ENCODE measurements around the gene OXER1. TPM values are rescaled to one million over a fixed set of nuclear protein-coding genes. Genes with fewer than 3 reads are reported as not detected.

OXER1 gene
- total and polyA plus RNA-seq, 4 donors = 2.2 to 8.1 (median 6.7) TPM

DNA sequence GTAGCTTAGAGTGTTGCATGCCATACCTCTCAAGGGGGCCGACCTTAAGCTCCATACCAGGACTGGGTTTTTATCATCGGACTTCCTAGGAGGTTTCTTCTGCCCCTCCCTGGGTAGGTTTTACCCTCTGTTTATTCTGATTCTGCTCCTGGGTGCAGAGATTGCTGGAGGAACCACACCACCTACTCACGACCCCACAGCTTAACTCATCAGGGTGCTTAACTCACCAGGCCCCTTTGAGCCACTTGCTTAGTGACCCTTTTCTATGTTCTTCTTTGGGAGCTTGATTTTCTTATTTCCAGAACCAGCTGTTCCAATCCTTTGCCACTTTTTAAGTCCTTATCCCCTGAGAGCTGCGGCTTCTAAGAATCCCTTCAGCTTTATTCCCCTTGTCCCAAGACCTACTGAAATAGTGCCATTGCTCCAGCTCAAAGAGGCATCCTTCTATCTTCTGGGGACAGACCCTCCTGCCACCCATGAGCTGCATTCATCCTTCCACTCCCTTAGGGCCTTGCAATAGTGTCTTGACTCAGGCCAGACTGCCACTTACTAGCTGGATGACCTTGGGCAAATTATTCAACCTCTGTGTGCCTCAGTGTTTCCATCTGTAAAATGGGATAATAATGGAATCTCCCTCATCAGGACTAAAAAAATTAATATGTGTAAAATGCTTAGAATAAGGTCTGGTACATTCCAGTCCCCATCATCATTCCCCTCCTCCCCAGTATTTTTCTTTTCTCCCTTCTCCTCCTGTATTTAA, 5.8 kb downstream of the OXER1 start:
- TF ChIP-seq GABPA (IDR thresholded peaks at IDR 0.05 in 1 of 2, conservative IDR thresholded peaks at IDR 0.05 in 1 of 2) = no peak
- TF ChIP-seq HNF4A (conservative IDR thresholded peaks at IDR 0.05) = no peak
- TF ChIP-seq RAD21 (IDR thresholded peaks at IDR 0.05) = no peak
- no peak for TF ChIP-seq JUND (IDR thresholded peaks at IDR 0.05)
- TF ChIP-seq, protein P1, sequence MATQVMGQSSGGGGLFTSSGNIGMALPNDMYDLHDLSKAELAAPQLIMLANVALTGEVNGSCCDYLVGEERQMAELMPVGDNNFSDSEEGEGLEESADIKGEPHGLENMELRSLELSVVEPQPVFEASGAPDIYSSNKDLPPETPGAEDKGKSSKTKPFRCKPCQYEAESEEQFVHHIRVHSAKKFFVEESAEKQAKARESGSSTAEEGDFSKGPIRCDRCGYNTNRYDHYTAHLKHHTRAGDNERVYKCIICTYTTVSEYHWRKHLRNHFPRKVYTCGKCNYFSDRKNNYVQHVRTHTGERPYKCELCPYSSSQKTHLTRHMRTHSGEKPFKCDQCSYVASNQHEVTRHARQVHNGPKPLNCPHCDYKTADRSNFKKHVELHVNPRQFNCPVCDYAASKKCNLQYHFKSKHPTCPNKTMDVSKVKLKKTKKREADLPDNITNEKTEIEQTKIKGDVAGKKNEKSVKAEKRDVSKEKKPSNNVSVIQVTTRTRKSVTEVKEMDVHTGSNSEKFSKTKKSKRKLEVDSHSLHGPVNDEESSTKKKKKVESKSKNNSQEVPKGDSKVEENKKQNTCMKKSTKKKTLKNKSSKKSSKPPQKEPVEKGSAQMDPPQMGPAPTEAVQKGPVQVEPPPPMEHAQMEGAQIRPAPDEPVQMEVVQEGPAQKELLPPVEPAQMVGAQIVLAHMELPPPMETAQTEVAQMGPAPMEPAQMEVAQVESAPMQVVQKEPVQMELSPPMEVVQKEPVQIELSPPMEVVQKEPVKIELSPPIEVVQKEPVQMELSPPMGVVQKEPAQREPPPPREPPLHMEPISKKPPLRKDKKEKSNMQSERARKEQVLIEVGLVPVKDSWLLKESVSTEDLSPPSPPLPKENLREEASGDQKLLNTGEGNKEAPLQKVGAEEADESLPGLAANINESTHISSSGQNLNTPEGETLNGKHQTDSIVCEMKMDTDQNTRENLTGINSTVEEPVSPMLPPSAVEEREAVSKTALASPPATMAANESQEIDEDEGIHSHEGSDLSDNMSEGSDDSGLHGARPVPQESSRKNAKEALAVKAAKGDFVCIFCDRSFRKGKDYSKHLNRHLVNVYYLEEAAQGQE (IDR thresholded peaks at IDR 0.05) = no peak
- TF ChIP-seq TAF1 (conservative IDR thresholded peaks at IDR 0.05) = no peak
- TF ChIP-seq MAX (IDR thresholded peaks at IDR 0.05) = no peak
- TF ChIP-seq, protein P2, sequence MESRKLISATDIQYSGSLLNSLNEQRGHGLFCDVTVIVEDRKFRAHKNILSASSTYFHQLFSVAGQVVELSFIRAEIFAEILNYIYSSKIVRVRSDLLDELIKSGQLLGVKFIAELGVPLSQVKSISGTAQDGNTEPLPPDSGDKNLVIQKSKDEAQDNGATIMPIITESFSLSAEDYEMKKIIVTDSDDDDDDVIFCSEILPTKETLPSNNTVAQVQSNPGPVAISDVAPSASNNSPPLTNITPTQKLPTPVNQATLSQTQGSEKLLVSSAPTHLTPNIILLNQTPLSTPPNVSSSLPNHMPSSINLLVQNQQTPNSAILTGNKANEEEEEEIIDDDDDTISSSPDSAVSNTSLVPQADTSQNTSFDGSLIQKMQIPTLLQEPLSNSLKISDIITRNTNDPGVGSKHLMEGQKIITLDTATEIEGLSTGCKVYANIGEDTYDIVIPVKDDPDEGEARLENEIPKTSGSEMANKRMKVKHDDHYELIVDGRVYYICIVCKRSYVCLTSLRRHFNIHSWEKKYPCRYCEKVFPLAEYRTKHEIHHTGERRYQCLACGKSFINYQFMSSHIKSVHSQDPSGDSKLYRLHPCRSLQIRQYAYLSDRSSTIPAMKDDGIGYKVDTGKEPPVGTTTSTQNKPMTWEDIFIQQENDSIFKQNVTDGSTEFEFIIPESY (IDR thresholded peaks at IDR 0.05) = no peak
- no peak for TF ChIP-seq RXRA (IDR thresholded peaks at IDR 0.05)
- TF ChIP-seq FOXA1 (IDR thresholded peaks at IDR 0.05) = no peak
- no peak for TF ChIP-seq FOXA2 (IDR thresholded peaks at IDR 0.05)
- TF ChIP-seq, protein P3, sequence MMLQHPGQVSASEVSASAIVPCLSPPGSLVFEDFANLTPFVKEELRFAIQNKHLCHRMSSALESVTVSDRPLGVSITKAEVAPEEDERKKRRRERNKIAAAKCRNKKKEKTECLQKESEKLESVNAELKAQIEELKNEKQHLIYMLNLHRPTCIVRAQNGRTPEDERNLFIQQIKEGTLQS (IDR thresholded peaks at IDR 0.05) = no peak
- no peak for TF ChIP-seq NR2F2 (IDR thresholded peaks at IDR 0.05)
- no peak for TF ChIP-seq EGR1 (IDR thresholded peaks at IDR 0.05; ENCODE audit: low read depth in 2 of 2)
- TF ChIP-seq YY1 (IDR thresholded peaks at IDR 0.05) = no peak
- TF ChIP-seq CTCF (IDR thresholded peaks at IDR 0.05; ENCODE audit: low read depth, low read length, missing input control) = no peak
- TF ChIP-seq HNF4G (IDR thresholded peaks at IDR 0.05) = no peak
- 84% methylated on average over 4 of the region's 4 CpGs for WGBS
- DNase-seq (ENCODE audit: low spot score) = no peak

More for the DNA sequence above, 5.8 kb downstream of the OXER1 start:
- no peaks in the 10 kb centered on the region for H3K36me3 ChIP-seq (ENCODE audit: control insufficient read depth in 4 of 4, insufficient read depth in 3 of 4, low read depth in 1 of 4, low read length in 3 of 4)
- H3K4me3 ChIP-seq (ENCODE audit: low read depth in 1 of 3, low read length in 3 of 3) = no peak overlapping the region
- H3K4me1 ChIP-seq (ENCODE audit: control insufficient read depth in 4 of 4, insufficient read depth in 4 of 4, low read length in 3 of 4) = peaks cover 3 to 20% (median 12%) of the 10 kb centered on the region in 4 donors
- no peaks in the 10 kb centered on the region for H3K27me3 ChIP-seq (ENCODE audit: control insufficient read depth in 4 of 4, insufficient read depth in 4 of 4, low read length in 3 of 4)
- no peak overlapping the region for H3K9ac ChIP-seq (ENCODE audit: low read depth in 1 of 2, low read length in 2 of 2)
- no peaks in the 10 kb centered on the region for H3K9me3 ChIP-seq (ENCODE audit: control insufficient read depth in 4 of 4, low read length in 3 of 4)
- no peak overlapping the region for H3K27ac ChIP-seq (ENCODE audit: low read depth in 1 of 2, low read length in 2 of 2)

Data from liver (tissue), 9 donors.